GM12878 (cell line): ENCODE data around the gene SRI.
"Not testable (repeated sequence)": the region's sequence is repeated elsewhere in the genome, so short reads cannot be mapped to it uniquely, and the experiment has no call there.

Experiments
- CHD2 ChIP-seq: IDR thresholded peaks from 2 replicates; pipeline ENCODE4 v1.6.1; 2011; ENCODE audit warnings: low read depth, low read length, improper control_type of control experiment, borderline replicate concordance
- ZNF207 ChIP-seq: fragments of 450-650 bp; IDR thresholded peaks from 2 replicates; pipeline ENCODE4 v1.6.1; 2014; ENCODE audit warnings: antibody characterized with exemption, mild to moderate bottlenecking, borderline replicate concordance
- ZSCAN29 ChIP-seq: fragments of 450-650 bp; IDR thresholded peaks from 2 replicates; pipeline ENCODE4 v1.6.1; 2017; ENCODE audit warnings: mild to moderate bottlenecking, moderate library complexity
- TF ChIP-seq, protein P1 (sequence below), 3 experiments: IDR thresholded peaks in 2 of 3; conservative IDR thresholded peaks in 1 of 3; 2 replicates each; pipeline ENCODE4 v1.5.1; 2011; ENCODE audit warnings: low read depth in 3 of 3, low read length in 3 of 3, mild to moderate bottlenecking in 3 of 3, control low read depth in 2 of 3, moderate library complexity in 2 of 3, inconsistent platforms in 1 of 3, mixed read lengths in 1 of 3; ENCODE audit not compliant: control insufficient read depth in 2 of 3, insufficient read depth in 1 of 3; ENCODE audit errors: extremely low read depth in 1 of 3

DNA sequence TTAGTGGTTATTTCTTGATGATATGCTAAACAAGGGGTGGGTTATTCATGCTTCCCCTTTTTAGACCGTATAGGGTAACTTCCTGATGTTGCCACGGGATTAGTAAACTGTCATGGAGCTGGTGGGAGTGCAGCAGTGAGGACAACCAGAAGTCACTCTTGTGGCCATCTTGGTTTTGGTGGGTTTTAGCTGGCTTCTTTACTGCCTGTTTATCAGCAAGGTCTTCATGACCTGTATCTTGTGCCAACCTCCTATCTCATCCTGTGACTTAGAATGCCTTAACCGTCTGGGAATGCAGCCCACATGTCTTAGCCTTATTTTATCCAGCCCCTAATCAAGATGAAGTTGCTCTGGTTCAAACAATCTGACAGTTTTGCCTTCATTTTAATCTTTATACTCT, 45.1 kb upstream of the SRI start:
- TF ChIP-seq, protein P1, sequence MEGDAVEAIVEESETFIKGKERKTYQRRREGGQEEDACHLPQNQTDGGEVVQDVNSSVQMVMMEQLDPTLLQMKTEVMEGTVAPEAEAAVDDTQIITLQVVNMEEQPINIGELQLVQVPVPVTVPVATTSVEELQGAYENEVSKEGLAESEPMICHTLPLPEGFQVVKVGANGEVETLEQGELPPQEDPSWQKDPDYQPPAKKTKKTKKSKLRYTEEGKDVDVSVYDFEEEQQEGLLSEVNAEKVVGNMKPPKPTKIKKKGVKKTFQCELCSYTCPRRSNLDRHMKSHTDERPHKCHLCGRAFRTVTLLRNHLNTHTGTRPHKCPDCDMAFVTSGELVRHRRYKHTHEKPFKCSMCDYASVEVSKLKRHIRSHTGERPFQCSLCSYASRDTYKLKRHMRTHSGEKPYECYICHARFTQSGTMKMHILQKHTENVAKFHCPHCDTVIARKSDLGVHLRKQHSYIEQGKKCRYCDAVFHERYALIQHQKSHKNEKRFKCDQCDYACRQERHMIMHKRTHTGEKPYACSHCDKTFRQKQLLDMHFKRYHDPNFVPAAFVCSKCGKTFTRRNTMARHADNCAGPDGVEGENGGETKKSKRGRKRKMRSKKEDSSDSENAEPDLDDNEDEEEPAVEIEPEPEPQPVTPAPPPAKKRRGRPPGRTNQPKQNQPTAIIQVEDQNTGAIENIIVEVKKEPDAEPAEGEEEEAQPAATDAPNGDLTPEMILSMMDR (IDR thresholded peaks at IDR 0.05 in 2 of 3, conservative IDR thresholded peaks at IDR 0.05 in 1 of 3; ENCODE audit: control insufficient read depth in 2 of 3, extremely low read depth in 1 of 3, insufficient read depth in 1 of 3, low read depth in 3 of 3, low read length in 3 of 3) = not testable (repeated sequence)
- not testable (repeated sequence) for TF ChIP-seq CHD2, ZSCAN29, ZNF207
